ENCODE measurements around the gene R3HDM1.
"Not testable (repeated sequence)": the region's sequence is repeated elsewhere in the genome, so short reads cannot be mapped to it uniquely, and the experiment has no call there.

R3HDM1 gene

DNA sequence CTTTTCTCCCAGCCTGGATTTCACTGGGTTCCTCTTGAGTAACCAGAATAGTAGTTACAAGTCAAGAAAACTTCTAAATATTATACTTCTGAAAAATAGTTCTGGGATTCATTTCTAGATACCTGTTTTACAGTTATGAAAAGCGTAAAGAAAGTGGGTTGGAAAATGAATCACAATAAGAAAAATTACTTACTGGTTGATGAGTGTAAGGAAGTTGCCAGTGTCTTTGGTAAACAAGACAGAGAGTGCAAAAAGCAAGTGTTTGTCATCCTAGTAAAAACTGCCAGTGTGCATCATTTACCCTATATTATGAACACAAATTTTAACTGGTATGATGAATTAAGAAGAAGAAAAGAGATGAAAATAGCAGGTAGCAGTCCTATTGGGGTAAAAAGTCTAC lies 88.9 kb downstream of the R3HDM1 start:
- no CpG with 5 or more reads among the region's 1 CpG for WGBS (ENCODE audit: extremely low coverage, insufficient coverage, insufficient read length)
- H3K9ac ChIP-seq (ENCODE audit: low read length), result no peak overlapping the region
- no peak overlapping the region for H2AFZ ChIP-seq (ENCODE audit: insufficient read depth, low read length, poor library complexity)
- H2BK5ac ChIP-seq (ENCODE audit: low read depth, low read length, poor library complexity), result no peak overlapping the region
- H3K27me3 ChIP-seq (ENCODE audit: insufficient read depth, low read length), result no peaks in the 10 kb centered on the region
- H3K79me2 ChIP-seq (ENCODE audit: control insufficient read depth, insufficient read depth, low read length, poor library complexity), result no peaks in the 10 kb centered on the region
- no peak overlapping the region for H3K4ac ChIP-seq (ENCODE audit: low read depth, low read length)
- no peak overlapping the region for H3K4me3 ChIP-seq (ENCODE audit: low read depth, low read length)
- H3K36me3 ChIP-seq (ENCODE audit: control insufficient read depth in 1 of 2, insufficient read depth in 2 of 2, low read length in 2 of 2), result no peaks in the 10 kb centered on the region
- no peak overlapping the region for H2BK12ac ChIP-seq (ENCODE audit: low read length)
- H4K8ac ChIP-seq (ENCODE audit: low read depth, low read length), result no peak overlapping the region
- H3K27ac ChIP-seq (ENCODE audit: low read depth, low read length), result no peak overlapping the region
- H2AK5ac ChIP-seq (ENCODE audit: low read length), result no peak overlapping the region
- H3K23ac ChIP-seq (ENCODE audit: low read length), result no peak overlapping the region
- DNase-seq, result no peak
- H2BK120ac ChIP-seq (ENCODE audit: insufficient read depth, low read length, poor library complexity), result no peak overlapping the region
- no peaks in the 10 kb centered on the region for H3K4me1 ChIP-seq (ENCODE audit: control insufficient read depth in 1 of 2, insufficient read depth in 2 of 2, low read length in 2 of 2)
- H3K18ac ChIP-seq (ENCODE audit: low read length), result no peak overlapping the region
- no peak overlapping the region for H3K14ac ChIP-seq (ENCODE audit: low read length)
- H3K4me2 ChIP-seq (ENCODE audit: low read length), result no peak overlapping the region
- no peaks in the 10 kb centered on the region for H3K9me3 ChIP-seq (ENCODE audit: insufficient read depth, low read depth, low read length)
- no peaks in the 10 kb centered on the region for H3K79me1 ChIP-seq (ENCODE audit: low read length)
- no peak overlapping the region for H4K12ac ChIP-seq (ENCODE audit: low read depth, low read length)
- no peak overlapping the region for H4K91ac ChIP-seq (ENCODE audit: low read depth, low read length)

DNA sequence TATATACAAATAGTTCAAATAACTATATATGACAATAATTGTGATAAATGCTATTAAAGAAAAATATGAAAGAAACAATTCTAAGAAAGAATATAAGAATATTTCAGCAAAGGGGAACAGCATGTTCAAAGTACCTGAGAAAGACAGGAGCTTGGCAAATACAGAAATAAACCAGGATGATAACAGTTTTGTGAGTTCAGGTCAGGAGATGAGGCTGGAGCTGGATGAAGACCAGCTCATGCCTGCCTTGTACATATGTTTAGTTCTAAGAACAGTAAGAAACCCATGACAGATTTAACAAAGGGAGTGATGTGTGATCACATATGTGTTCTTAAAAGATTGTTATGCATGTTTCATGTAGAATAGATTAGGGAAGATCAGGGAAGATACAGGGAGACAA lies 98.2 kb downstream of the R3HDM1 start:
- no peaks in the 10 kb centered on the region for H3K4me1 ChIP-seq (ENCODE audit: control insufficient read depth in 1 of 2, insufficient read depth in 2 of 2, low read length in 2 of 2)
- H3K79me2 ChIP-seq (ENCODE audit: control insufficient read depth, insufficient read depth, low read length, poor library complexity), result no peaks in the 10 kb centered on the region
- H3K14ac ChIP-seq (ENCODE audit: low read length), result no peak overlapping the region
- H3K23ac ChIP-seq (ENCODE audit: low read length), result no peak overlapping the region
- no peak for DNase-seq
- H2AFZ ChIP-seq (ENCODE audit: insufficient read depth, low read length, poor library complexity), result no peak overlapping the region
- no peak overlapping the region for H4K91ac ChIP-seq (ENCODE audit: low read depth, low read length)
- no peak overlapping the region for H3K4me2 ChIP-seq (ENCODE audit: low read length)
- H2BK12ac ChIP-seq (ENCODE audit: low read length), result no peak overlapping the region
- H3K79me1 ChIP-seq (ENCODE audit: low read length), result no peaks in the 10 kb centered on the region
- no peak overlapping the region for H3K27ac ChIP-seq (ENCODE audit: low read depth, low read length)
- H3K27me3 ChIP-seq (ENCODE audit: insufficient read depth, low read length), result no peaks in the 10 kb centered on the region
- H3K4me3 ChIP-seq (ENCODE audit: low read depth, low read length), result no peak overlapping the region
- H4K12ac ChIP-seq (ENCODE audit: low read depth, low read length), result no peak overlapping the region
- H2BK5ac ChIP-seq (ENCODE audit: low read depth, low read length, poor library complexity), result no peak overlapping the region
- H3K18ac ChIP-seq (ENCODE audit: low read length), result no peak overlapping the region
- no peak overlapping the region for H2AK5ac ChIP-seq (ENCODE audit: low read length)
- no peaks in the 10 kb centered on the region for H3K9me3 ChIP-seq (ENCODE audit: insufficient read depth, low read depth, low read length)
- no peak overlapping the region for H4K8ac ChIP-seq (ENCODE audit: low read depth, low read length)
- H3K4ac ChIP-seq (ENCODE audit: low read depth, low read length), result no peak overlapping the region
- H3K9ac ChIP-seq (ENCODE audit: low read length), result no peak overlapping the region
- no peak overlapping the region for H2BK120ac ChIP-seq (ENCODE audit: insufficient read depth, low read length, poor library complexity)
- peaks cover 0 to 2% of the 10 kb centered on the region in 2 experiments for H3K36me3 ChIP-seq (ENCODE audit: control insufficient read depth in 1 of 2, insufficient read depth in 2 of 2, low read length in 2 of 2)

DNA sequence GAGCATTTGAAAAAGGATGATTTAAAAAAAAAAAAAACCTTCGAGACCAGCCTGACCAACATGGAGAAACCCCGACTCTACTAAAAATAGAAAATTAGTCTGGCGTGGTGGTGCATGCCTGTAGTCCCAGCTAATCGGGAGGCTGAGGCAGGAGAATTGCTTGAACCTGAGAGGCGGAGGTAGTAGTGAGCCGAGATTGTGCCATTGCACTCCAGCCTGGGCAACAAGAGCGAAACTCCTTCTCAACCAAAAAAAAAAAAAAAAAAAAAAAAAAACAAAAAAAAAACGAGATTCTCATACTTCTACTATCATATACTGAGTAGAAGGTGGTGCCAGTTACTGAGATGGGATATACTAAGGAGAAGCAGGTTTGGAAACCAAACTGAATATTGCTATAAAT lies 98.8 kb downstream of the R3HDM1 start:
- H3K14ac ChIP-seq (ENCODE audit: low read length); H2BK5ac ChIP-seq (ENCODE audit: low read depth, low read length, poor library complexity); H3K4me1 ChIP-seq (ENCODE audit: control insufficient read depth in 1 of 2, insufficient read depth in 2 of 2, low read length in 2 of 2); H4K91ac ChIP-seq (ENCODE audit: low read depth, low read length); H3K18ac ChIP-seq (ENCODE audit: low read length); H3K4me3 ChIP-seq (ENCODE audit: low read depth, low read length); H3K79me2 ChIP-seq (ENCODE audit: control insufficient read depth, insufficient read depth, low read length, poor library complexity); H3K9ac ChIP-seq (ENCODE audit: low read length); H3K4me2 ChIP-seq (ENCODE audit: low read length); H2BK120ac ChIP-seq (ENCODE audit: insufficient read depth, low read length, poor library complexity); H3K23ac ChIP-seq (ENCODE audit: low read length); H4K8ac ChIP-seq (ENCODE audit: low read depth, low read length); H3K9me3 ChIP-seq (ENCODE audit: insufficient read depth, low read depth, low read length); H2AK5ac ChIP-seq (ENCODE audit: low read length); DNase-seq; H3K79me1 ChIP-seq (ENCODE audit: low read length); H2BK12ac ChIP-seq (ENCODE audit: low read length); H3K27me3 ChIP-seq (ENCODE audit: insufficient read depth, low read length); H3K36me3 ChIP-seq (ENCODE audit: control insufficient read depth in 1 of 2, insufficient read depth in 2 of 2, low read length in 2 of 2); H2AFZ ChIP-seq (ENCODE audit: insufficient read depth, low read length, poor library complexity); H3K27ac ChIP-seq (ENCODE audit: low read depth, low read length); H3K4ac ChIP-seq (ENCODE audit: low read depth, low read length); H4K12ac ChIP-seq (ENCODE audit: low read depth, low read length): not testable (repeated sequence)
- no CpG with 5 or more reads among the region's 8 CpGs for WGBS (ENCODE audit: extremely low coverage, insufficient coverage, insufficient read length)

DNA sequence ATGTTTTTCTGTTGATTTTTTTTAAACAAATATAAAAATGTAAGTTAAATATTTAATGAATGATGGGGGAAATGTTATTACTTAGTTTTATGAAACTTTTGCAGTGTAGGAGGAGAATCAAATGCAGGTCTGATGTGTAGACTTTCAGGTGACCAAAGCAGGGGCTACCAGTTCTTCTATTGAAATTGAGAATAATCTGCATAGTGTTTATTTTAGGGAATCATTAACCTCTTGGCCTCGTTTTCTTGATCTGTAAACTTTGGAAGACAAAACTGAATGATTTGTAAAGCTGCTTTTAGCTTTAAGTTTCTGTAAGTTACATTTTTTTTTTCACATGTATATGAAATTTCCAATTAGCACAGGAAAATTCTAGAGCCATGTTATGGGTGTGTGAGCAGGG lies 99.2 kb downstream of the R3HDM1 start:
- no peak overlapping the region for H4K12ac ChIP-seq (ENCODE audit: low read depth, low read length)
- no peak overlapping the region for H3K4me2 ChIP-seq (ENCODE audit: low read length)
- H2BK120ac ChIP-seq (ENCODE audit: insufficient read depth, low read length, poor library complexity), result no peak overlapping the region
- no peak overlapping the region for H3K27ac ChIP-seq (ENCODE audit: low read depth, low read length)
- H3K27me3 ChIP-seq (ENCODE audit: insufficient read depth, low read length), result no peaks in the 10 kb centered on the region
- no peak for DNase-seq
- no peaks in the 10 kb centered on the region for H3K79me1 ChIP-seq (ENCODE audit: low read length)
- no peak overlapping the region for H2BK12ac ChIP-seq (ENCODE audit: low read length)
- no peak overlapping the region for H2AFZ ChIP-seq (ENCODE audit: insufficient read depth, low read length, poor library complexity)
- no peak overlapping the region for H3K23ac ChIP-seq (ENCODE audit: low read length)
- H2BK5ac ChIP-seq (ENCODE audit: low read depth, low read length, poor library complexity), result no peak overlapping the region
- no peaks in the 10 kb centered on the region for H3K9me3 ChIP-seq (ENCODE audit: insufficient read depth, low read depth, low read length)
- H3K14ac ChIP-seq (ENCODE audit: low read length), result no peak overlapping the region
- H4K91ac ChIP-seq (ENCODE audit: low read depth, low read length), result no peak overlapping the region
- no peak overlapping the region for H2AK5ac ChIP-seq (ENCODE audit: low read length)
- H3K4me1 ChIP-seq (ENCODE audit: control insufficient read depth in 1 of 2, insufficient read depth in 2 of 2, low read length in 2 of 2), result no peaks in the 10 kb centered on the region
- no peaks in the 10 kb centered on the region for H3K79me2 ChIP-seq (ENCODE audit: control insufficient read depth, insufficient read depth, low read length, poor library complexity)
- H3K18ac ChIP-seq (ENCODE audit: low read length), result no peak overlapping the region
- peaks cover 0 to 2% of the 10 kb centered on the region in 2 experiments for H3K36me3 ChIP-seq (ENCODE audit: control insufficient read depth in 1 of 2, insufficient read depth in 2 of 2, low read length in 2 of 2)
- WGBS (ENCODE audit: extremely low coverage, insufficient coverage, insufficient read length), result no CpG with 5 or more reads among the region's 1 CpG
- H4K8ac ChIP-seq (ENCODE audit: low read depth, low read length), result no peak overlapping the region
- no peak overlapping the region for H3K4ac ChIP-seq (ENCODE audit: low read depth, low read length)
- no peak overlapping the region for H3K4me3 ChIP-seq (ENCODE audit: low read depth, low read length)
- no peak overlapping the region for H3K9ac ChIP-seq (ENCODE audit: low read length)

Data from trophoblast cell (in vitro differentiated cells and primary cell).